ENCODE measurements around the gene TBC1D2B. TPM values are rescaled to one million over a fixed set of nuclear protein-coding genes. Genes with fewer than 3 reads are reported as not detected.

Gene TBC1D2B
- polyA plus RNA-seq, 1 donor from 2014 or later: 9.4 TPM

DNA sequence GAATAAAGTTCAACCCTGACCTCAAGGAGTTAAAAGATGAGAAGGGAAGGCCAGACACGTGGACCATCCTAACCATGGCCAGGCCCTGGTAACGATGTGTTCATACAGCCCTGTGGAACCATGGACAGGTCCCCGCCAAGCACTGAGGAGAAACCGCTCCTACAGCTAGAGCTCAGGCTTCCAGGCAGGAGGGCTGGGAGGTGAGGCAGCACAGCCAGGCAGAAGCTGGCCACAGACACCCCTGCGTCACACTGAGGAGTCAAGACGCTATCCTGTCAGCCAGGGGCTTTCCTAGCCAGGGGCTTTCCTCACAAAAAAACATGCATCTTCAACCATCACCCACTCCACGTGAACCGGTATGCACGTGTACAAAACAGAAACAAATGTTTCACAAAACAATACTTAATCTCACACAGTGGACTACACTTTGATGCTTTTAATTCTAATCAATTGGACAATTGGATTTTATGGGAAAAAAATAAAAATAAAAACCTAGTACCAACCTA lies 73.2 kb downstream of the TBC1D2B start:
- Histone ChIP-seq H3K36me3 (ENCODE audit: insufficient read depth, low read length) (no peaks in the 10 kb centered on the region), H4K20me1 (ENCODE audit: insufficient read depth) (no peaks in the 10 kb centered on the region)

DNA sequence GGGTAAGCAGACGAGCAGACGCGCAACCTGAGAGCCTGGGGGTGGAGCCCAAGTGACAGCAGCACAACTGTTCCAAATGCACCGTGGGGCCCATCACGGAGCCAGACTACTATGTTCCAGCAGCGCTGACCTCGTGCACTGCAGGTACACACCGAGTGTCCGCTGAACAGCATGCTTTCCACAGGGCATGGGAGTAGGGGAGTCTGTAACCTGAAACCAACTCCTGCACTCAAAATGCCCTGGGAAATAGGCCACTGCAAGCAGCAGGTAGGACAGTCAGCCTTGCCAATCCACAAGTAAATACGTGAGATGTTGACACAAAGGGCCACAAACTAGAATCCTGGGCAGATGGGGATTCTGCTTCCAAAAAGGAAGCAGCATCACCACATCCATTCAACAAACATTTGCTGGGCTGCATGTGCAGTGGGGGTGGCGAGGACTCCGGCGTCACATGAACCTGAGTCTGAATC lies 73.9 kb downstream of the TBC1D2B start:
- Histone ChIP-seq H3K27ac (ENCODE audit: low read length) (no peak overlapping the region), H3K4me2 (ENCODE audit: low read length) (no peak overlapping the region), H2AFZ (ENCODE audit: low read depth, low read length) (no peak overlapping the region), H3F3A (ENCODE audit: insufficient read depth, low read length, poor library complexity, severe bottlenecking) (no peaks in the 10 kb centered on the region), H3K4me3 (ENCODE audit: low read length) (no peak overlapping the region), H3K9ac (ENCODE audit: low read length) (no peak overlapping the region), H3K79me2 (replicated peaks; ENCODE audit: insufficient read depth, low read length) (no peaks in the 10 kb centered on the region), H3K27me3 (ENCODE audit: insufficient read depth, low read depth, low read length) (no peaks in the 10 kb centered on the region), H3K36me3 (ENCODE audit: insufficient read depth, low read length) (no peaks in the 10 kb centered on the region), H3K9me2 (ENCODE audit: insufficient read depth, low read length) (no peaks in the 10 kb centered on the region), H3K9me3 (ENCODE audit: low read length) (no peaks in the 10 kb centered on the region), H4K20me1 (ENCODE audit: insufficient read depth) (no peaks in the 10 kb centered on the region)
- TF ChIP-seq POLR2AphosphoS5 (IDR thresholded peaks at IDR 0.05): no peak
- TF ChIP-seq CTCF (IDR thresholded peaks at IDR 0.05; ENCODE audit: poor library complexity, severe bottlenecking): no peak
- TF ChIP-seq EP300 (conservative IDR thresholded peaks at IDR 0.05; ENCODE audit: poor library complexity, severe bottlenecking): no peak
- no peak for TF ChIP-seq TAF1 (IDR thresholded peaks at IDR 0.05; ENCODE audit: low read depth)
- TF ChIP-seq, protein P1, sequence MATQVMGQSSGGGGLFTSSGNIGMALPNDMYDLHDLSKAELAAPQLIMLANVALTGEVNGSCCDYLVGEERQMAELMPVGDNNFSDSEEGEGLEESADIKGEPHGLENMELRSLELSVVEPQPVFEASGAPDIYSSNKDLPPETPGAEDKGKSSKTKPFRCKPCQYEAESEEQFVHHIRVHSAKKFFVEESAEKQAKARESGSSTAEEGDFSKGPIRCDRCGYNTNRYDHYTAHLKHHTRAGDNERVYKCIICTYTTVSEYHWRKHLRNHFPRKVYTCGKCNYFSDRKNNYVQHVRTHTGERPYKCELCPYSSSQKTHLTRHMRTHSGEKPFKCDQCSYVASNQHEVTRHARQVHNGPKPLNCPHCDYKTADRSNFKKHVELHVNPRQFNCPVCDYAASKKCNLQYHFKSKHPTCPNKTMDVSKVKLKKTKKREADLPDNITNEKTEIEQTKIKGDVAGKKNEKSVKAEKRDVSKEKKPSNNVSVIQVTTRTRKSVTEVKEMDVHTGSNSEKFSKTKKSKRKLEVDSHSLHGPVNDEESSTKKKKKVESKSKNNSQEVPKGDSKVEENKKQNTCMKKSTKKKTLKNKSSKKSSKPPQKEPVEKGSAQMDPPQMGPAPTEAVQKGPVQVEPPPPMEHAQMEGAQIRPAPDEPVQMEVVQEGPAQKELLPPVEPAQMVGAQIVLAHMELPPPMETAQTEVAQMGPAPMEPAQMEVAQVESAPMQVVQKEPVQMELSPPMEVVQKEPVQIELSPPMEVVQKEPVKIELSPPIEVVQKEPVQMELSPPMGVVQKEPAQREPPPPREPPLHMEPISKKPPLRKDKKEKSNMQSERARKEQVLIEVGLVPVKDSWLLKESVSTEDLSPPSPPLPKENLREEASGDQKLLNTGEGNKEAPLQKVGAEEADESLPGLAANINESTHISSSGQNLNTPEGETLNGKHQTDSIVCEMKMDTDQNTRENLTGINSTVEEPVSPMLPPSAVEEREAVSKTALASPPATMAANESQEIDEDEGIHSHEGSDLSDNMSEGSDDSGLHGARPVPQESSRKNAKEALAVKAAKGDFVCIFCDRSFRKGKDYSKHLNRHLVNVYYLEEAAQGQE (IDR thresholded peaks at IDR 0.05; ENCODE audit: borderline replicate concordance): no peak
- TF ChIP-seq SMC3 (conservative IDR thresholded peaks at IDR 0.05; ENCODE audit: poor library complexity): no peak
- TF ChIP-seq MXI1 (conservative IDR thresholded peaks at IDR 0.05; ENCODE audit: poor library complexity, severe bottlenecking): no peak
- no peak for TF ChIP-seq EZH2 (IDR thresholded peaks at IDR 0.05; ENCODE audit: borderline replicate concordance, insufficient read depth, low read length, poor library complexity, severe bottlenecking)
- no peak for TF ChIP-seq RAD21 (conservative IDR thresholded peaks at IDR 0.05)

More for the DNA sequence above, 73.2 kb downstream of the TBC1D2B start:
- H3K9me2 ChIP-seq (ENCODE audit: insufficient read depth, low read length): no peaks in the 10 kb centered on the region
- no peak overlapping the region for H3K27ac ChIP-seq (ENCODE audit: low read length)
- H3K4me2 ChIP-seq (ENCODE audit: low read length): no peak overlapping the region
- H3K9ac ChIP-seq (ENCODE audit: low read length): no peak overlapping the region
- H3K27me3 ChIP-seq (ENCODE audit: insufficient read depth, low read depth, low read length): no peaks in the 10 kb centered on the region
- no peak overlapping the region for H2AFZ ChIP-seq (ENCODE audit: low read depth, low read length)
- no peak overlapping the region for H3K4me3 ChIP-seq (ENCODE audit: low read length)
- TF ChIP-seq, protein P1 (IDR thresholded peaks at IDR 0.05; ENCODE audit: borderline replicate concordance): no peak
- TF ChIP-seq EP300 (conservative IDR thresholded peaks at IDR 0.05; ENCODE audit: poor library complexity, severe bottlenecking): no peak
- no peak for TF ChIP-seq EZH2 (IDR thresholded peaks at IDR 0.05; ENCODE audit: borderline replicate concordance, insufficient read depth, low read length, poor library complexity, severe bottlenecking)
- H3K79me2 ChIP-seq (replicated peaks; ENCODE audit: insufficient read depth, low read length): no peaks in the 10 kb centered on the region
- no peaks in the 10 kb centered on the region for H3K9me3 ChIP-seq (ENCODE audit: low read length)
- H3F3A ChIP-seq (ENCODE audit: insufficient read depth, low read length, poor library complexity, severe bottlenecking): no peaks in the 10 kb centered on the region

Measured in neural cell (in vitro differentiated cells).